Activated T-cell treated with anti-CD3 and anti-CD28 coated beads for 1 hour (primary cell): ENCODE results near the gene CRAT.
"Not testable (repeated sequence)": the region's sequence is repeated elsewhere in the genome, so short reads cannot be mapped to it uniquely, and the experiment has no call there.

Source experiments
- DNase-seq: peaks from one replicate; pipeline ENCODE4 v3.0.0-alpha.2; 2020; ENCODE audit warnings: low read depth

The CRAT gene

DNA sequence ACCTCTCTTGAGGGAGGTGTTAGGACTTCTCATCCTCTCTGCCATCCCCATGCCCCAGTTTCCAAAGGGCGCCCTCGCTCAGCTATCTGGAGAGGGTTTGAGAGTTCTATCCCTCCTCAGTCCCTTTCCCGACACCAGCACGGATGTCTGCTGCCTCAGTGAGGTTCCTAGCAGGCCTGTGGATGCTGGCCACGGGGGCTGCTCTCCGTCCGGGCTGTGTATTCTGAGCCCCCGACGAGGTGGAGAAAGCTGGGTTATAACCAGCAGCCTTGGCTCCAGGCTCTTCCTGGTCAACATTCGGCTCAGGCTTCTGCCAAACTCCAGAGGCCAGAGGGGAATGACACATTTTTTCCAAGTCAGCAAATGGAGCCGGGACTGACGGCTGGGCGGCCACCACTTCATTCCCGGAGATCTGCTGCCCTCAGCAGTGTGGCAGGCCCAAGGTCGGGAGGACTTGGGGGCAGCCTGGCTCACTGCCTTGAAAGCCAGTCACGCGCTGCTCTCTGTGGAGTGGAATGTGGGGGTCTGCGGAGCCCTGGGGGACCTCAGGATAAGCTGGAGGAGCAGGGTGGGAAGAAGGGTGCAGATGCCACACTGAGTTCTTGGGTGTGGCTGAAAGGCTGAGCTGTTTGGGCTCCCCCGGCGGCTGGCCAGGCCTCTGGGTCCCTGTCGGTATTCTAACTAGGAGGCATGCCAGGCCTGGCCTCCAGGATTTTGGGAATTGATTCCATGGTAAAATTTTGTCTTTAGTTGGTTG, 28.1 kb upstream of the CRAT start:
- DNase-seq: no peak

DNA sequence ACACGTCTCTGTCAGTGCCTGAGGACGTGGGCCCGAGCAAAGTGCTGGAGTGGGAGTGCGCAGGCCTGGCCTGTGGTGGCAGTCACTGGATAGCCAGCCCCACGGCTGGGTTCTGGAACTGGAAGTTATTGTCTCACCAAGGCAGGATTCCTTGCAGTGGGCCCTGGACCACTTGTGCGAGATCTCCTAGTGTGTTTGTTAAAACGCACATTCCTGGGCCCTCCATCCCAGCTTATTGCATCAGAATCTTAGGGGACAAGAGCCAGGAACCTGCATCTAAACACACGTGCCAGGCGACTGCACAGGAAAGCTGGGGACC, 27.5 kb upstream of the CRAT start:
- no peak for DNase-seq

- DNase-seq: no peak
Measured at GRCh38 chr9:129137292-129138143, 26.9 kb upstream of the CRAT start.

DNA sequence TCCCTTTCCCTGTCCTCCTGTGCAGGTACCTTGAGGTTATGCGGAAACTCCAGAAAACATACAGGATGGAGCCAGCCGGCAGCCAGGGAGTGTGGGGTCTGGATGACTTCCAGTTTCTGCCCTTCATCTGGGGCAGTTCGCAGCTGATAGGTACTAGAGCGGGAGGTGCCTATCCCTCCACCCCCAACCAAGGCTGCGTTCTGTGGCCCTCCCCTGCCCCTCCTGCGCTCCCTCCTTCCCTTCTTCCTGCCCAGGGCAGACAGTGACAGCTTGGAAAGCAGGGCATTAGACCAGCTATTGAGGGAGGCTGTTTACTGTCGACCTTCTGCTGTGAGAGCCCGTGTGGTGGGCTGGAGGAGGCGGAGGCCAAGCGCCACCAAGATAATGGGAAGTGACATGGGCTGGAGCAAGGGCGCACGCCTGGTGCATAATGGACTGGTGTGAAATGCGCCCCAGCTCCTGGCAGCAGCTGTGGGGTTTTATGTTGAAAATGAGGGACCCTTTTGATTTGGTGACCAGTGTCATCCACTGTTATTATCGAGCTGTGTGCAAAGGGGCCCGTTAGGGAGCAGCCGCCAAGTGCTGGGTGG, 25.9 kb upstream of the CRAT start:
- DNase-seq: no peak

DNA sequence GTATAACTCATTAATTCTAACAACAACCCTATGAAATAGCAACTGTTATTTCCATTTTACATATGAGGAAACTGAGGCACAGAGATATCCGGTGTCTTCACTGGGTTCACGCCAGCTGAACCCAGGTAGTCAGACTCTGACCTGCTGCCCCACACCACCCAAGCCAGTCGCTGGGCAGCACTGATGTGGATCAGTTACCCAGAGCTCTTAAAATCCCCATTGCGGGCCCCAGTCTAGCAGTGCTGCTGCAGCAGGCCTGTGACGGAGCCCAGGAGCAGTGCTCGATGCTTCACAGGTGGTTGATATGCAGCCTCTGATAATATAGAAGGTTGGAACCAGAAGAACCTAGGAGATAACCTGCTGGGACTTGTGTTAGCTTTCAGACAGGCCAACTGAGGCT, 24.9 kb upstream of the CRAT start:
- no peak for DNase-seq

- DNase-seq: no peak
Measured at GRCh38 chr9:129133082-129133481, 22.5 kb upstream of the CRAT start.

- peak; percentile 76 for DNase-seq
Measured at GRCh38 chr9:129131300-129132145, 20.9 kb upstream of the CRAT start.

DNA sequence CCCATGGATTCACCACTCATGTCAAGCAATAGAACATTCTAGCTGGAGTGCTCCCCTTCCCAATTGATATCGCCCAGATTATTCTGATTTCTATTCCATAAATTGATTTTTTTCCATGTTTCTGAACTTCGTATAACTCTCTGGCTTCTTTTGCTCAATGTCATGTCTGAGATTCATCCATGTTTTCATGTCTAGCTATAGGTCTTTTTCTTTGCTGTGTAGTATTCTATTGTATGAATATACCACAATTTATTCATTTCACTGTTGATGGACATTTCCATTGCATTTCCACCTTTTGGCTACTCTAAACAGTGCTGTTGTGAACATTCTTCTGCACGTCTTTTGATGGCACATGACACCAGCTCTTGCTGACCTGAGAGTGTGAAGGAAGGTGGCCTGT, 20.2 kb upstream of the CRAT start:
- no peak for DNase-seq

GRCh38 chr9:129130271-129130670, 19.7 kb upstream of the CRAT start:
- DNase-seq: not testable (repeated sequence)

DNA sequence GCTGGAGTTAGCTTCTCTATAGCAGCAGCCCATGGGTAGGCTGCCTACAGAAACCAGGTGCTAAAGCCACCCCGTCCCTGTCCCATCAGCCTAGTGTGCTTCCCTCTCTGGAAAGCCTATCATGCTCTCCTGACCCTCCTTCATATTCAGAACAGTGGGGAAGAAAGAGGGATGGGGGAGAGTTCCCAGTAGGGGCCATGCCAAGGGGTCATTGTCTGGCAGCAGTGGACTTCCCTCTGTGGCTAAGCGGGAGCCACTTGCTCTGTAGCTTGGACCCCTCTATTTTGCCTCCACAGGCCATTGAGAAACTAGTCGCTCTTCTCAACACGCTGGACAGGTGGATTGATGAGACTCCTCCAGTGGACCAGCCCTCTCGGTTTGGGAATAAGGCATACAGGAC, 18.1 kb upstream of the CRAT start:
- no peak for DNase-seq

- no peak for DNase-seq
Measured at GRCh38 chr9:129126749-129127618, 16.4 kb upstream of the CRAT start.

GRCh38 chr9:129125478-129125877, 14.9 kb upstream of the CRAT start:
- DNase-seq: no peak

DNA sequence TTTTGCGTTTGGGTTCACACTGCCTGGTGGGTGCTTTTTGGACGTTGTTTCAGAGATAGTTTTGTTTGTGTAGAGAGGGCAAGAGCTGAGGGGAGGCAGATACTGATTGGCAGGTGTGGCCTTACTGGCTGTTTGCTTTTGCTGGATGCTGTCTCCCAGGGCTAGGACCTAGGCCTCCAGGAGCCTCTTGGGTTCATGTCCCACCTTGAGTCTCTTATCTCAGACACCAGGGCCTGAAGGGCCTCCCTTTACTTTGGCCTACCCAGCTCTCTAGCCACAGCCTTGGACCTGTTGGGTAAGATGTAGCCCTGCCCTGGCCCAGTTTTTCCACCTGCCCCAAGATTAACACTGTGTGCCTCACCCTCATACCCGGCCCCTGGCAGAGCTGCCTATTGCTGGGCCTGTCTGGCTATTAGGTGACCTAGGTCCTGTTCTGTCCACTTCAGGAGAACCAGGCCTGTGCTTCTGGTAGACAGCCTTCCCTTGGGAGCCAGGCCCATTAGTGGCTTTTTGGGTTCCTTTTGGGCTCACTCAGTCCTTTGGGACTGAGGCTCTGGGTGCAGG, 14.0 kb upstream of the CRAT start:
- no peak for DNase-seq

DNA sequence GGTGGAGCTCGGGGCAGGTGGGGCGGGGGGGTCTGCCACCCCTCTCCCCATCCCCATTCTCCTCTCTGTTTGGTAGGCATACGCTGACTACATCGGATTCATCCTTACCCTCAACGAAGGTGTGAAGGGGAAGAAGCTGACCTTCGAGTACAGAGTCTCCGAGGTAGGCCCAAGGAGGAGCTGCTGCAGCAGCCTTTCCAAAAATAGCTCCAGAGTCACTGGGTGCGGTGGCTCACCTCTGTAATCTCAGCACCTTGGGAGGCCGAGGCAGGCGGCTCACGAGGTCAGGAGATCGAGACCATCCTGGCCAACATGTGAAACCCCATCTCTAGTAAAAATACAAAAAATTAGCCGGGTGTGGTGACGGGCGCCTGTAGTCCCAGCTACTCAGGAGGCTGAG, 12.4 kb upstream of the CRAT start:
- not testable (repeated sequence) for DNase-seq

- no peak for DNase-seq
Measured at GRCh38 chr9:129122133-129122532, 11.5 kb upstream of the CRAT start.

DNA sequence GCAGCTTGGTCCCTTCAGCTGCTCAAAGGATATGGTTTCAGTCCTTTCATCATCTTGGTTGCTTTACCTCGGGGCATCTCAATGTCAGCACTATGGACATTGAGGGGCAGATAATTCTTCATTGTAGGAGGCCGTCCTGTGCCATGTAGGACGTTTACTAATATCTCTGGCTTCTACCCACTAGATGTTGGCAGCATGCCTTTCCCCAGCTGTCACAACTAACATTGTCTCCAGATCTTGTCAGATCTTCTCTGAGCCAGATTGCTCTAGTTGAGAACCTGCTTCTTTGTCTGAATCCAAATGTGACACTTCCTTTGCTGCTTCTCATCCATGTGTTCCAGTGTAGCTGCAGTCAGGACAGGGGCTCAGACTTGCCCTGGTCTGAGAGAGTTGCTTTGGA, 10.9 kb upstream of the CRAT start:
- DNase-seq: no peak

DNA sequence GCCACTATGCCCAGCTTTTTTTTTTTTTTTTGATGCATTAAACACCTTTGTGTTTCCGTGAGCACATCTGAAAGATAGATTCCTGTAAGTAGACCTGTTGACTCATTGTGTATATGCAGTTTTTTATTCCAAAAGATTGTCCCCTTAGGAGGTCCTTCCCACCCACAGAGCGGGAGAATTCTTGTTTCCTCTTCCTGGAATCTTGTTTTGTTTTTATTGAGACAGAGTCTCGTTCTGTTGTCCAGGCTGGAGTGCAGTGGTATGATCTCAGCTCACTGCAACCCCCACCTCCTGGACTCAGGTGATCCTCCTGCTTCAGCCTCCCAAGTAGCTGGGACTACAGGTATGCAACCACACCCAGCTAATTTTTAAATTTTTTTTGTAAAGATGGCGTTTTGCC, 8.2 kb upstream of the CRAT start:
- DNase-seq: no peak

DNA sequence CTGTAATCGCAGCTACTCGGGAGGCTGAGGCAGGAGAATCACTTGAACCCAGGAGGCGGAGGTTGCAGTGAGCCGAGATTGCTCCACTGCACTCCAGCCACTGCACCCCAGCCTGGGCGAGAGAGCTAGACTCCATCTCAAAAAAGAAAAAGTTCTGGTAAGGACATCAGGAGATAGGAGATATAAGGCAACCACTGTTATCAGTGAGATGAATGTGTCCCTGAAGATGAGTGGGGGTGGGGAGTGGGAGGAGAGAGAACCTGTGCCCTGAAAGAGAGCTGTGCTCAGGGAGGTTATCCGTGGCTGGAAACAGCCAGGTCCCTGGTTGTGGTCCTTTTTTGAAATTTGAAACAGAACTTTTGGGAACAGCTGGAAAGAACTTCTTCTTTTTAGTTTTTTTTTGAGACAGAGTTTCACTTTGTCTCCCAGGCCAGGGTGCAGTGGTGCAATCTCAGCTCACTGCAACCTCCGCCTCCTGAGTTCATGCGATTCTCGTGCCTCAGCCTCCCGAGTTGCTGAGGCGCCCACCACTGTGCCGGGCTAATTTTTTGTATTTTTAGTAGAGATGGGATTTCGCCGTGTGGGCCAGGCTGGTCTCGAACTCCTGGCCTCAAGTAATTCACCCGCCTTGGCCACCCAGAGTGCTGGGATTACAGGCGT, 3.2 kb upstream of the CRAT start:
- no peak for DNase-seq

DNA sequence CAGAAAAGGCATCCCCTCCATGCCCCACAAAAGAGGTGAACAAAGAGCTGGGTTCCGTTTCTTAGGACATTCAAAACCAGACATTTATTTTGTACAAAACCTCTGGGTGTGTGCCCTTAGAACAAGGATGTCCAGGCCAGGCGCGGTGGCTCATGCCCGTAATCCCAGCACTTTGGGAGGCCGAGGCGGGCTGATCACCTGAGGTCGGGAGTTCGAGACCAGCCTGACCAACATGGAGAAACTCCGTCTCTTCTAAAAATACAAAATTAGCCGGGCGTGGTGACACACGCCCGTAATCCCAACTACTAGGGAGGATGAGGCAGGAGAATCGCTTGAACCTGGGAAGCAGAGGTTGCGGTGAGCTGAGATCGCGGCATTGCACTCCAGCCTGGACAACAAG, 1.9 kb upstream of the CRAT start:
- DNase-seq: not testable (repeated sequence)

DNA sequence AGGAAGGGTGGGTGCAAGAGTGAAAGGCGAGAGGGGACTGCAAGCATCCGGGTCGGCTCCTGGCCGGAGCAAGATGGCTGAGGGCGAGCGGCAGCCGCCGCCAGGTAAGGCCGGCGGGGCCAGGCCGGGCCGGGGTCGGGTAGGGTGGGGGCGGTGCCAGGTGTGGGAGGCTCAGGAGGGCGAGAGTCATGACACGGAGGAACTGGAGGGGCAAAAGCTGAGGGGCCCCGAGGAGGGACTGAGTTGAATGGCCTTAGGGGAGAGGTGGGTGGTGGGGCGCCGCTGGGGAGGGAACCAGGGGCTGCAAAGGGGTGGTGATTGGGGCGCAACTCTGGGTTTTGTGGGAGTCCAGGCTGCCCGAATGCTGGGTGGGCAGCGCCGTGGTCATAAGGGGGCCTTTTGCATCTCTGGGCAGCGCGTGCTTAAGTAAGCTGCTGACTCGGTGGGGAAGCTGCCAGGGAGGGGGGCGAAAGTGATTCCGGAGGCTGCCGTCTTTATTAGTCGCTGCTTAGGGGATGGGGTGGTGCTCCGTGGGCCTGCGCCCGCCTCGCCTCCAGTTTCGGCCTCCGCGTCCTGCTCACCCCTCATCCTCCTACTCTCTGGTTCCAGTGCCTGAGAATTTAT, 1.0 kb upstream of the CRAT start:
- DNase-seq: no peak
